HepG2 (cell line): ENCODE results near the gene GCNT4. TPM values are rescaled to one million over a fixed set of nuclear protein-coding genes. Genes with fewer than 3 reads are reported as not detected.

Experiments
- ATAC-seq: fragments of 200-7000 bp; cut with Tn5 transposase; 3 replicates; pipeline ENCODE4 v1.9.1; 2020; ENCODE audit warnings: mild to moderate bottlenecking, moderate library complexity
- BruUV-seq: library from RNA; stranded (reverse); fragments of 400-500 nt; replicated peaks from 2 replicates; lab custom pipeline; 2021; lab: Mats Ljungman, UMichigan
- CTCF ChIA-PET: fragments of 300-600 bp; formaldehyde crosslinking; extraction: SDS; loops from one replicate; lab custom pipeline; 2021; ENCODE audit warnings: low total read pairs, inconsistent platforms, low intra/inter-chr PET ratio; lab: Yijun Ruan, JAX
- POLR2A ChIA-PET: fragments of 350-600 bp; sonication (Branson Sonifier 250); formaldehyde crosslinking; loops from one replicate; lab custom pipeline; 2020; ENCODE audit warnings: antibody characterized with exemption, inconsistent platforms; lab: Yijun Ruan, JAX
- DNase-seq: peaks from one replicate; pipeline ENCODE4 v3.0.0-alpha.2; 2015; ENCODE audit warnings: low spot score
- FAIRE-seq: peaks from 3 replicates; lab custom pipeline; 2011; peaks lifted over from hg19 to GRCh38; lab: Jason Lieb, UNC
- H2AFZ ChIP-seq: one replicate; pipeline ENCODE4 v1.6.1; 2011; ENCODE audit warnings: low read length, inconsistent platforms
- H3K27ac ChIP-seq: fragments of 300-600 bp; 3 replicates; pipeline ENCODE4 v1.8.0; 2011; ENCODE audit warnings: mixed run types, mild to moderate bottlenecking, mixed read lengths, low read length, inconsistent platforms; ENCODE audit not compliant: insufficient read depth; ENCODE audit errors: extremely low read length
- H3K27me3 ChIP-seq, 2 experiments: fragments of 200-600 bp in 1 of 2; 2 replicates in 1 of 2; 3 replicates in 1 of 2; pipeline versions ENCODE4 v1.6.0 to v1.8.0; 2011; ENCODE audit warnings: low read length in 2 of 2, mild to moderate bottlenecking in 2 of 2, moderate library complexity in 2 of 2, inconsistent platforms in 1 of 2; ENCODE audit not compliant: insufficient read depth in 2 of 2, control insufficient read depth in 1 of 2
- H3K36me3 ChIP-seq, 2 experiments: fragments of 200-600 bp in 1 of 2; replicated peaks in 1 of 2; 2 replicates in 1 of 2; 3 replicates in 1 of 2; pipeline versions ENCODE4 v1.5.1 to v1.8.0; 2011; ENCODE audit warnings: low read length in 2 of 2, inconsistent platforms in 1 of 2; ENCODE audit not compliant: insufficient read depth in 2 of 2, control insufficient read depth in 1 of 2
- H3K4me1 ChIP-seq: 2 replicates; pipeline ENCODE4 v1.5.1; 2012; ENCODE audit warnings: low read length, inconsistent platforms; ENCODE audit not compliant: insufficient read depth
- H3K4me2 ChIP-seq: 2 replicates; pipeline ENCODE4 v1.6.0; 2011; ENCODE audit warnings: low read depth, low read length, inconsistent platforms
- H3K4me3 ChIP-seq, 3 experiments: fragments of 200-600 bp in 1 of 3; sonication (generic), shearing (Covaris generic) in 1 of 3; replicated peaks in 1 of 3; 2 replicates each; pipeline ENCODE4 v1.5.1; 2011 to 2016; ENCODE audit warnings: low read length in 3 of 3, inconsistent platforms in 2 of 3, low read depth in 2 of 3, mild to moderate bottlenecking in 2 of 3, control low read depth in 1 of 3, mixed read lengths in 1 of 3; ENCODE audit not compliant: insufficient read depth in 1 of 3
- H3K79me2 ChIP-seq: one replicate; pipeline ENCODE4 v1.6.1; 2011; ENCODE audit warnings: low read length, inconsistent platforms; ENCODE audit not compliant: insufficient read depth
- H3K9ac ChIP-seq: 2 replicates; pipeline ENCODE4 v1.6.0; 2011; ENCODE audit warnings: mild to moderate bottlenecking, low read depth, low read length, inconsistent platforms; ENCODE audit not compliant: insufficient read depth
- H3K9me3 ChIP-seq: 2 replicates; pipeline ENCODE4 v1.5.1; 2012; ENCODE audit warnings: mild to moderate bottlenecking, low read length
- H4K20me1 ChIP-seq: 2 replicates; pipeline ENCODE4 v1.6.0; 2011; ENCODE audit warnings: inconsistent platforms, mild to moderate bottlenecking, low read length, moderate library complexity; ENCODE audit not compliant: insufficient read depth
- AKAP8 ChIP-seq: sonication (generic); formaldehyde crosslinking; IDR thresholded peaks from 2 replicates; pipeline ENCODE4 v1.5.1; 2020; ENCODE audit warnings: mild to moderate bottlenecking, missing genetic modification reagents
- MAZ ChIP-seq, 2 experiments: sonication (generic) in 1 of 2; formaldehyde crosslinking in 1 of 2; IDR thresholded peaks; 2 replicates each; pipeline versions ENCODE4 v1.5.0 to v1.6.1; 2012 to 2020; ENCODE audit warnings: low read depth in 2 of 2, mild to moderate bottlenecking in 2 of 2, borderline replicate concordance in 1 of 2, improper control_type of control experiment in 1 of 2, low read length in 1 of 2, missing genetic modification reagents in 1 of 2, moderate library complexity in 1 of 2
- MED1 ChIP-seq: sonication (generic); formaldehyde crosslinking; IDR thresholded peaks from 2 replicates; pipeline ENCODE4 v1.4.0; 2020; ENCODE audit warnings: missing genetic modification reagents
- SAP130 ChIP-seq: IDR thresholded peaks from 2 replicates; pipeline ENCODE4 v1.6.1; 2016; ENCODE audit warnings: low read depth
- SMARCC2 ChIP-seq: fragments of 450-650 bp; IDR thresholded peaks from 2 replicates; pipeline ENCODE4 v1.6.1; 2017; ENCODE audit warnings: antibody characterized with exemption, mild to moderate bottlenecking
- SSRP1 ChIP-seq: IDR thresholded peaks from 2 replicates; pipeline ENCODE4 v1.6.1; 2016; ENCODE audit warnings: control low read depth
- TMF1 ChIP-seq: sonication (generic); formaldehyde crosslinking; IDR thresholded peaks from 2 replicates; pipeline ENCODE4 v1.8.1; 2022; ENCODE audit warnings: low read depth, missing genetic modification reagents
- ZNF138 ChIP-seq: sonication (generic); formaldehyde crosslinking; IDR thresholded peaks from 2 replicates; pipeline ENCODE4 v1.5.0; 2020; ENCODE audit warnings: mild to moderate bottlenecking, low read depth, missing genetic modification reagents
- ZNF20 ChIP-seq: sonication (generic); formaldehyde crosslinking; IDR thresholded peaks from 2 replicates; pipeline ENCODE4 v1.4.0; 2020; ENCODE audit warnings: mild to moderate bottlenecking, moderate library complexity, missing genetic modification reagents
- ZNF335 ChIP-seq: sonication (generic); formaldehyde crosslinking; IDR thresholded peaks from 2 replicates; pipeline ENCODE4 v1.4.0; 2020; ENCODE audit warnings: missing genetic modification reagents
- ZNF432 ChIP-seq: sonication (generic); formaldehyde crosslinking; IDR thresholded peaks from 2 replicates; pipeline ENCODE4 v1.5.0; 2020; ENCODE audit warnings: missing genetic modification reagents, mild to moderate bottlenecking, borderline replicate concordance
- WGBS: methylation state at CpG from one replicate; pipeline ENCODE4 v1.1.6; 2017; ENCODE audit warnings: low lambda C conversion rate; 5-methylcytosine and 5-hydroxymethylcytosine counted together
- in situ Hi-C: cut with HindIII; loops from 2 replicates; pipeline ENCODE4 v1.10.0; 2017; ENCODE audit warnings: low pct_unique_long_range_greater_than_20kb; ENCODE audit not compliant: extremely low pct_ligation_motif_present
- intact Hi-C: fragments of 100-400 bp; cut with micrococcal nuclease; formaldehyde crosslinking; loops from one replicate; pipeline ENCODE4 v1.10.0; 2022; ENCODE audit not compliant: unreplicated experiment
- polyA plus RNA-seq, 8 experiments: library from polyadenylated mRNA; depleted of rRNA in 3 of 8; stranded (reverse) in 7 of 8; unstranded in 1 of 8; fragments of >200 nt; fragmentation: Illumina TruSeq in 4 of 8; extraction: Trizol in 4 of 8; gene quantifications; 2 replicates each; pipeline versions ENCODE4 v1.2.1 to v1.2.3, GENCODE V29; 2011 to 2016; ENCODE audit warnings: low read depth in 4 of 8, missing spikeins in 1 of 8, mixed read lengths in 1 of 8; ENCODE audit not compliant: insufficient read depth in 1 of 8
- total RNA-seq, 5 experiments: library from RNA; depleted of rRNA; stranded (reverse); fragments of >200 nt; fragmentation: Illumina TruSeq; extraction: Trizol; gene quantifications; 2 replicates each; pipeline ENCODE4 v1.2.3, GENCODE V29; 2016; ENCODE audit warnings: low read depth in 1 of 5
- TF ChIP-seq, protein P1 (sequence below): IDR thresholded peaks from 2 replicates; pipeline ENCODE4 v1.6.1; 2016; ENCODE audit warnings: missing biosample characterization, missing genetic modification reagents, low read depth
- TF ChIP-seq, protein P2 (sequence below): IDR thresholded peaks from 2 replicates; pipeline ENCODE4 v1.6.1; 2016; ENCODE audit warnings: low read depth
- TF ChIP-seq, protein P3 (sequence below): sonication (generic); formaldehyde crosslinking; IDR thresholded peaks from 2 replicates; pipeline ENCODE4 v1.8.1; 2023; ENCODE audit warnings: mild to moderate bottlenecking, inconsistent platforms, moderate library complexity, missing genetic modification reagents, borderline replicate concordance
- TF ChIP-seq, protein P4 (sequence below): sonication (generic); formaldehyde crosslinking; IDR thresholded peaks from 2 replicates; pipeline ENCODE4 v1.4.0; 2020; ENCODE audit warnings: missing genetic modification reagents
- TF ChIP-seq, protein P5 (sequence below), 2 experiments: sonication (generic) in 1 of 2; formaldehyde crosslinking in 1 of 2; IDR thresholded peaks; 2 replicates each; pipeline versions ENCODE4 v1.4.0 to v1.6.1; 2018 to 2020; ENCODE audit warnings: missing genetic modification reagents in 2 of 2, borderline replicate concordance in 1 of 2, low read depth in 1 of 2, mild to moderate bottlenecking in 1 of 2, missing biosample characterization in 1 of 2

GCNT4 gene
- total and polyA plus RNA-seq, 2 of the 13 experiments (the other 11 are each of a cell fraction or from before 2014, with no cell fraction given), result 0.22 to 0.38 TPM

DNA sequence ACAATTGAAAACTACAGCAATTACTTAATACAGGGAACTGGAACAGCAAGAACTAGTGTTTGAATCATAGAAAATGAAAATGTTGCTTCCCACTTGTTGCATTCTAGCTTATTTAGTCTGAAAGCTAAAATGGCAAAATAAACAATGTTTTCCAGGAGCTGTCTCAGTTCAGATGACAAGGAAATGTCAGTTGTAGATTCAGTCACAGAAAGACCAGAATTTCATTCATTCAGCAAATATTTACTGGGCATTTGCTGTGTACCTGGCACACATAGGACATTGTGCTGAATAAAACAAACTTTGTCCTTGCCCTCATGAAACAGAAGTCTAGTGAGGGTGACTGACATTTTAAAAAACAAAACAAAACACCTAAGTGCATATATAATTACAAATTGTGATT lies 41.5 kb downstream of the GCNT4 start (continued):
- TF ChIP-seq SAP130 (CRISPR knock-in tag) (peak; percentile 53; the same call in 1 of the 2 replicates), TMF1 (CRISPR knock-in tag) (no peak), ZNF432 (CRISPR knock-in tag) (no peak), MED1 (CRISPR knock-in tag) (peak; percentile 78), AKAP8 (no peak)
- TF ChIP-seq, all 625 proteins: peak for 57

DNA sequence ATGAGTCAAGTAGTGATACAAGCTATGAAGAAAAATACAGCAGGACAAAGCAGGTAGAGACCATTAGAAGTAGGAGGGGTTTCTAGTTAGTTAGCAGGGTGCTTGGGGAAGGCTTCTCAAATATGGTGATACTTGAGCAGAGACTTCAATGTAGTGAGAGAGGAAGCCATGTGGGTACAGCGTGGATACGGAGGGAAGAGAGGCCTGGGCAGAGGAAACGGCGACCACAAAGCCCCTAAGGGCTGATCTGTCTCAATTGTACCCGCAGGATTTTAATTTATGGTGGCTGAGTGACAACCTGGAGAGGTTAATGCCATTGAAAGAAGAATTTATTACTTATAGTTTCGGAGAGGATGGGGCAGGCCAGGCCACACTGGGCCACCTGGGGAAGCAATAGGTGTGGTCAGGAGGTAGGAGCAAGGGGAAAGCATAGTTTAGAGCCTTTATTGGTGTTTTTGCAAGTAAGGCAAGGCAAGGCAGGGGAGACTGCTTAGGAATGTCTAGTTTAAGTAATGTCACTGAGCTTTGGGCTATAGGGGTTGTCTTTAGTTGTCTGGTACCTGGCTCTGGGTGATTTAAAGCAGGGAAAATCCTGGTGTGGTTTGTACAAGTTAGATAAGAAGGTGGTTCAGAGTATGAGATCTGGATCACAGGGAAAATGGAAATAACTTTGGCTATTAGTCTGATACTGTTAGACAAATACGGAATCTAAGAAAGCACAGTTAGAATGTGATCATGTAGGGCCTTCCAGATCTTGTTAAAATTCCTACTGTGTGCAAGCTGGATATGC lies 42.6 kb downstream of the GCNT4 start:
- intact Hi-C loops (no loop called here), in situ Hi-C loops (no loop called here)
- POLR2A ChIA-PET, result no interaction called here
- CTCF ChIA-PET, result no interaction called here
- H3K9me3 ChIP-seq, result peaks cover 15% of the 10 kb centered on the region
- no peak for FAIRE-seq
- H3K79me2 ChIP-seq, result no peaks in the 10 kb centered on the region
- ATAC-seq, result no peak
- H3K27me3 ChIP-seq, result no peaks in the 10 kb centered on the region
- WGBS, result 79% methylated on average over 7 of the region's 7 CpGs
- H3K27ac ChIP-seq, result no peak overlapping the region
- H3K9ac ChIP-seq, result no peak overlapping the region
- BruUV-seq, result no TSS peak
- no peak for DNase-seq
- no peak overlapping the region for H3K4me3 ChIP-seq
- H4K20me1 ChIP-seq, result no peaks in the 10 kb centered on the region
- no peak overlapping the region for H2AFZ ChIP-seq
- H3K4me1 ChIP-seq, result peaks cover 23% of the 10 kb centered on the region
- H3K4me2 ChIP-seq, result no peak overlapping the region
- no peaks in the 10 kb centered on the region for H3K36me3 ChIP-seq
- TF ChIP-seq ZNF138 (CRISPR knock-in tag) (no peak), SSRP1 (no peak), ZNF20 (CRISPR knock-in tag) (no peak), SMARCC2 (no peak), MAZ (IDR thresholded peaks at IDR 0.05; ENCODE audit: borderline replicate concordance, low read depth, low read length) (no peak), MAZ (CRISPR knock-in tag; IDR thresholded peaks at IDR 0.05; ENCODE audit: low read depth) (no peak), ZNF335 (no peak)
- TF ChIP-seq, protein P1, sequence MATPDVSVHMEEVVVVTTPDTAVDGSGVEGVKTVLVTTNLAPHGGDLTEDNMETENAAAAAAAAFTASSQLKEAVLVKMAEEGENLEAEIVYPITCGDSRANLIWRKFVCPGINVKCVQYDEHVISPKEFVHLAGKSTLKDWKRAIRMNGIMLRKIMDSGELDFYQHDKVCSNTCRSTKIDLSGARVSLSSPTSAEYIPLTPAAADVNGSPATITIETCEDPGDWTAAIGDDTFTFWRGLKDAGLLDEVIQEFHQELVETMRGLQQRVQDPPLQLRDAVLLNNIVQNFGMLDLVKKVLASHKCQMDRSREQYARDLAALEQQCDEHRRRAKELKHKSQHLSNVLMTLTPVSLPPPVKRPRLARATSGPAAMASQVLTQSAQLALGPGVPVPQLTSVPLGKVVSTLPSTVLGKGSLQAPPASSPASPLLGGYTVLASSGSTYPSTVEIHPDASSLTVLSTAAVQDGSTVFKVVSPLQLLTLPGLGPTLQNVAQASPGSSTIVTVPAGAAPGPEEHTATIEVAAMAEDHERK (CRISPR knock-in tag), result no peak
- TF ChIP-seq, protein P2, sequence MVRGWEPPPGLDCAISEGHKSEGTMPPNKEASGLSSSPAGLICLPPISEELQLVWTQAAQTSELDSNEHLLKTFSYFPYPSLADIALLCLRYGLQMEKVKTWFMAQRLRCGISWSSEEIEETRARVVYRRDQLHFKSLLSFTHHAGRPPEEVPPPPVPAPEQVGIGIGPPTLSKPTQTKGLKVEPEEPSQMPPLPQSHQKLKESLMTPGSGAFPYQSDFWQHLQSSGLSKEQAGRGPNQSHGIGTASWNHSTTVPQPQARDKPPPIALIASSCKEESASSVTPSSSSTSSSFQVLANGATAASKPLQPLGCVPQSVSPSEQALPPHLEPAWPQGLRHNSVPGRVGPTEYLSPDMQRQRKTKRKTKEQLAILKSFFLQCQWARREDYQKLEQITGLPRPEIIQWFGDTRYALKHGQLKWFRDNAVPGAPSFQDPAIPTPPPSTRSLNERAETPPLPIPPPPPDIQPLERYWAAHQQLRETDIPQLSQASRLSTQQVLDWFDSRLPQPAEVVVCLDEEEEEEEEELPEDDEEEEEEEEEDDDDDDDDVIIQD, result no peak
- TF ChIP-seq, protein P3, sequence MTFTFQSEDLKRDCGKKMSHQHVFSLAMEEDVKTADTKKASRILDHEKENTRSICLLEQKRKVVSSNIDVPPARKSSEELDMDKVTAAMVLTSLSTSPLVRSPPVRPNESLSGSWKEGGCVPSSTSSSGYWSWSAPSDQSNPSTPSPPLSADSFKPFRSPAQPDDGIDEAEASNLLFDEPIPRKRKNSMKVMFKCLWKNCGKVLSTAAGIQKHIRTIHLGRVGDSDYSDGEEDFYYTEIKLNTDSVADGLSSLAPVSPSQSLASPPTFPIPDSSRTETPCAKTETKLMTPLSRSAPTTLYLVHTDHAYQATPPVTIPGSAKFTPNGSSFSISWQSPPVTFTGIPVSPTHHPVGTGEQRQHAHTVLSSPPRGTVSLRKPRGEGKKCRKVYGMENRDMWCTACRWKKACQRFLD (CRISPR knock-in tag), result no peak
- TF ChIP-seq, protein P4, sequence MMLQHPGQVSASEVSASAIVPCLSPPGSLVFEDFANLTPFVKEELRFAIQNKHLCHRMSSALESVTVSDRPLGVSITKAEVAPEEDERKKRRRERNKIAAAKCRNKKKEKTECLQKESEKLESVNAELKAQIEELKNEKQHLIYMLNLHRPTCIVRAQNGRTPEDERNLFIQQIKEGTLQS (CRISPR knock-in tag), result no peak
- TF ChIP-seq, protein P5, sequence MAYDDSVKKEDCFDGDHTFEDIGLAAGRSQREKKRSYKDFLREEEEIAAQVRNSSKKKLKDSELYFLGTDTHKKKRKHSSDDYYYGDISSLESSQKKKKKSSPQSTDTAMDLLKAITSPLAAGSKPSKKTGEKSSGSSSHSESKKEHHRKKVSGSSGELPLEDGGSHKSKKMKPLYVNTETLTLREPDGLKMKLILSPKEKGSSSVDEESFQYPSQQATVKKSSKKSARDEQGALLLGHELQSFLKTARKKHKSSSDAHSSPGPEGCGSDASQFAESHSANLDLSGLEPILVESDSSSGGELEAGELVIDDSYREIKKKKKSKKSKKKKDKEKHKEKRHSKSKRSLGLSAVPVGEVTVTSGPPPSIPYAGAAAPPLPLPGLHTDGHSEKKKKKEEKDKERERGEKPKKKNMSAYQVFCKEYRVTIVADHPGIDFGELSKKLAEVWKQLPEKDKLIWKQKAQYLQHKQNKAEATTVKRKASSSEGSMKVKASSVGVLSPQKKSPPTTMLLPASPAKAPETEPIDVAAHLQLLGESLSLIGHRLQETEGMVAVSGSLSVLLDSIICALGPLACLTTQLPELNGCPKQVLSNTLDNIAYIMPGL (CRISPR knock-in tag; IDR thresholded peaks at IDR 0.05; ENCODE audit: borderline replicate concordance in 1 of 2, low read depth in 1 of 2), result no peak
